Transverse colon (tissue), 4 donors: ENCODE data around the gene TCAP.

Experiments used
- CTCF ChIP-seq, 5 experiments: fragments of 200-600 bp in 3 of 5; fragments of 450-650 bp in 2 of 5; sonication (generic) in 3 of 5; IDR thresholded peaks; 1 replicate in 2 of 5; 2 replicates in 3 of 5; pipeline ENCODE4 v1.5.1; 2016 to 2017; ENCODE audit warnings: antibody characterized with exemption in 5 of 5, inconsistent platforms in 3 of 5, mild to moderate bottlenecking in 2 of 5, moderate library complexity in 1 of 5
- EP300 ChIP-seq: sonication (generic); formaldehyde crosslinking; IDR thresholded peaks from one replicate; pipeline ENCODE4 v1.6.1; 2017; ENCODE audit warnings: antibody characterized with exemption, low read depth
- POLR2A ChIP-seq: fragments of 450-650 bp; IDR thresholded peaks from one replicate; pipeline ENCODE4 v1.6.1; 2016; ENCODE audit warnings: antibody characterized with exemption, mild to moderate bottlenecking, moderate library complexity
- POLR2AphosphoS5 ChIP-seq, 3 donors: sonication (generic); formaldehyde crosslinking; IDR thresholded peaks; one replicate each; pipeline ENCODE4 v1.6.1; 2016; ENCODE audit warnings: antibody characterized with exemption in 3 of 3

- no peak for TF ChIP-seq CTCF (IDR thresholded peaks at IDR 0.05)
- no peak for TF ChIP-seq POLR2AphosphoS5 (IDR thresholded peaks at IDR 0.05)
- no peak for TF ChIP-seq POLR2A
- no peak for TF ChIP-seq EP300
Measured at GRCh38 chr17:39655105-39655504, 10.0 kb upstream of the TCAP start.
